Stimulated activated CD4-positive, alpha-beta T cell treated with anti-CD3 and anti-CD28 coated beads, Interleukin-1b, Interleukin-23, amount 100 ng/mL, for 4 hours (primary cell): Measurements from ENCODE around the gene MT1A.
"Not testable (repeated sequence)": the region's sequence is repeated elsewhere in the genome, so short reads cannot be mapped to it uniquely, and the experiment has no call there.

Source experiments
- DNase-seq, 2 donors: peaks; one replicate each; pipeline ENCODE4 v3.0.0-alpha.2; 2020; ENCODE audit warnings: low read depth in 2 of 2

Gene MT1A

DNA sequence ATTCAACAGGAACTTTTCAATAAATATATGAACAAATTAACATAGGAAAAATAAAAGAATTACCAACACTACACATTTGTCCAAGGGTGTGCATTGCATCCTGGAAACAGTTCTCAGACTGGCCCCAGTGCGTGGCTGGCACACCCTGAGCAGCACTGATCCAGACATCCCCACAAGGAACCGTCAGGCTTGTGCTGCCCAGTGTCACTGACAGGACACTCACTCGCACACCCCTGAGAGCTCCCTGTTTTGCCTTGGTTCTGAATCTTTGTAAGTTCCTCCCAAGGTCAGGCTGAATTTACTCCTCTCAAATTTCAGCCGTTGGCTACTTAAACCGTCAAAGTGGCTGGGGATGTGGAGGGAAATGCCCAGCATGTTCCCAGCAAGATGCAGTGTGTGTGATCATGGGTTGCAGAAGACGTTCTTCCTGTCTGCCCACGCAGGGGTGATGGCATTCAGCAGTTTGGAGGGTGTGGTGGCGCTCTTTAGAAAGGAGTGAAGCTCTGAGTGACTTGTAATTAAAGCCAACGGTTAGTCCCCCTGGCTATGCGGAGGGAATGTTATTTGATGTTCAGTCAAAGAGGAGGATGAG, 28.4 kb upstream of the MT1A start:
- DNase-seq: peak; percentile 60 to 66

DNA sequence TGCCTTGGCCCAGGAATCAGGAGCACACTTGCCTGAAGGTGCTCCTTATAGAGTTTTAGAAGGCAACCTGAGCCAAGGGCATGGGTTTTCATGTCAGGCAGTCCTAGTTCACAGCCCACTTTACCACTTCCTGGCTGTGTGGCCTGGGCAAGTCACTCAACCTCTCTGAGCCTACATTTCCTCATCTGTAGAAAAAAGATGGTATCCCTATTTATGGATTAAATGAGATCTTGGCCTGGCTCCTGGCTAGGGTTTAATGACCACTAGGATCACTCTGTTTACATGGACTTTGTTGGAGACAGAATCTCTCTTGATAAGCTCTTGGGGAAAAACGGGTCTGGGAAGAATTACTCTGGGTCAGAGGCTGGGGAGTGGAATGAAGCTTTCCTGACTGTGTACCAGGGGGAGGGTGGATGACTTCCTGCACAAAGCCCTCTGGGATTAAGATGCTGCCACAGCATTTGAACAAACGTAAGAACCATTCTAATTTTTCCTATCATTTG, 27.8 kb upstream of the MT1A start:
- no peak for DNase-seq

DNA sequence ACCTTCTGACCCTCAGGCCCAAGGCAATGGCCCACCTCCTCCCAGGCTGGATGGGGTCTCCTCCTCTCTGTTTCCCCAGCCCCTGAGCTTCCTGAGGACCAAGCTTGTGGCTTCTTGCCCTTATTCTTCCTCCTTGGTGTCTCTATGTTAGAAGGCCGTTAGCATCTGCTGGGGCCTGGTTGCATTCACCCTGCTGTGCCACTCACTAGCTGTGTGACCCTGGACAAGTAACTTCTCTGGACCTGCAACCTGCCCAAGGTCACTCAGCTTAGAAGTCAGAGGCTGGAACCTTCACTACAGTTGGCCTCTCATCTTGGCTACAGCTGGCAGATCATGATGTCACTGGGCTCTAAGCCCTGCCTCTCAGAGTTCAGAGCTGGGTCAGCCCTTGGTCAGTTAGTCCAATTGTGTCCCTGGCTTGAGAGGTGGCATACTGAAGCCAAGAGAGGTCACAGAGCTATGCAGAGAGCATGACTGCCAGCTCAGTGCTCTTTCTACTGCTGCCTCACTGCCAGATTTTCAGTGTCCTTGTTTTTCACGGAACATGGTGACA, 27.1 kb upstream of the MT1A start:
- DNase-seq: no peak

DNA sequence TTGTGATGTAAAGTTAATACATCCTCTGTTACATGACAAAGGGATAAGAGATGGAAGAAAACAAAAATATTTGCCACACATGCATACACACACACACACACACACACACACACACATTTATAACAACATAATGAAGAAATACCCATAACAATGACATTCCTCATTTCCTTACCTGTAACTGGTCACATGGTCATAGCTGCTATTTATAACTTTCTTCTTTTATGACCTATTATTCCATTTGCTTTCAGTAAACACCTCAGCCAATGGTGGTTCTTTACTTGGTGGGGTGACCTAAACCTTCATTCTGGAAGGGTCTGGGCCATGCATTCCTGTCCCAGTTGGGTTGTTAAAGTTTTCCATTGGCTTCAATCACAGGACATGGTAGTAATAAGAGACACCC, 24.8 kb upstream of the MT1A start:
- no peak for DNase-seq

DNA sequence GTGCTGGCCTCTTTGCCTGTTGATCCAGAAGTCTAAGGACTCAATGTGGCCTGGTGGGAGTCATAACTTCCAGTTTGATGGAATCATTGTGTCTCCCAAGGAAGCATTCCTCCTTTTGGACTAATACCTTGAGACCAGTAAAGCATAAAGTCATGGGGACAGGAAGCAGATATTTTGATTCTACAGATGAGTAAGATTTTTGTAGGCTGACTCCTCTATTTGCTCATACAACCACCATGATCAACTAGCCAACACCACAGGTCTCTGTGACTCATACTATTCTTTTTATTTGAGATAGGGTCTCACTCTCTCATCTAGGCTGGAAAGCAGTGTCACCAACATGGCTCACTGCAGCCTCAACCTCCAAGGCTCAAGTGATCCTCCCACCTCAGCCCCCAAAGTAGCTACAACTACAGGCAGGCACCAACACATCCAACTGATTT, 23.9 kb upstream of the MT1A start:
- DNase-seq: no peak

DNA sequence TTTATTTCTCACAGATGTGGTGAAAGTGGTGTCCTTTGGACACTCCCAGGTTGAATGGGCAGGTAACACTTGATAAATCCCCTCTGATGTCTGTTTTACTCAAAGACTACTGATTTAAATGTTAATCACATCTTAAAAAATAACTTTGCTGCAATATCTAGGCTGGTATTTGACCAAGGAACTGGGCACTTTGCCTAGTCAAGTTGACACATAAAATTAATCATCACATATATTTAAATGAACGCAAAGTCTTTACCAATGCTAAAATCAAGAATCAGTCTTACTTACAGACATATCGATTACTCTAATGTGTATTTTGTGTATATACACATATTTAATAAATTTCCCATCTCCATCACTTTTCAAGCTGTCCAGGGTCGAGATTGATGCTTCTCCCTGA, 23.1 kb upstream of the MT1A start:
- DNase-seq: no peak

DNA sequence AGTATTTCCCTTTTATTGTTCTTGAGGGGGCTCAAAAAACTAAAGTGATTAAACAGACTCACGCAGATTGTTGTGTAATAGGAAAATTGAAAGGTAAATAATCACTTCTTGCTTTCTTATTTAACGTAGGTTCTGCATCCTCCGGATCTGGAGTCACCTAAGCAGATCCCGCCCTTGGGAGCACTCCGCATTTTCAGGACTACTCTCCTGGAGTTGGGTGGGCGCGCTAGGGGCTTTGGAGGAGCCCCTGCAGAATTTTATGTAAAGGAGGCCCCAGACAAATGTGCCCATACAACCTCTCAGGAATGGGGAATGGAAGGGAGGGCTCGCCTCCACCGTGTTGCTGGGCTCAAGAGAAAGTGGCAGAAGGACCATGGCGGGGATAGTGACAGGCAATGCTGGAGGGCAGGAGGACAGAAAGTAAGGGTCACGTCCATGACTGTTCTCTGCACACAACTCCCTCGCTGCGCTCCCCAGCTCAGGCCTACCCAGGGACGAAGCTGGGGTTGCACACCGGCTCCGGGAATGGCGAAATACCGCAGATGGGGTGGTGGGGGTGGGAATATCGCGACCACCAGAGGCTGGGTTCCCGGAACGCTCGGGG, 21.8 kb upstream of the MT1A start:
- no peak for DNase-seq

DNA sequence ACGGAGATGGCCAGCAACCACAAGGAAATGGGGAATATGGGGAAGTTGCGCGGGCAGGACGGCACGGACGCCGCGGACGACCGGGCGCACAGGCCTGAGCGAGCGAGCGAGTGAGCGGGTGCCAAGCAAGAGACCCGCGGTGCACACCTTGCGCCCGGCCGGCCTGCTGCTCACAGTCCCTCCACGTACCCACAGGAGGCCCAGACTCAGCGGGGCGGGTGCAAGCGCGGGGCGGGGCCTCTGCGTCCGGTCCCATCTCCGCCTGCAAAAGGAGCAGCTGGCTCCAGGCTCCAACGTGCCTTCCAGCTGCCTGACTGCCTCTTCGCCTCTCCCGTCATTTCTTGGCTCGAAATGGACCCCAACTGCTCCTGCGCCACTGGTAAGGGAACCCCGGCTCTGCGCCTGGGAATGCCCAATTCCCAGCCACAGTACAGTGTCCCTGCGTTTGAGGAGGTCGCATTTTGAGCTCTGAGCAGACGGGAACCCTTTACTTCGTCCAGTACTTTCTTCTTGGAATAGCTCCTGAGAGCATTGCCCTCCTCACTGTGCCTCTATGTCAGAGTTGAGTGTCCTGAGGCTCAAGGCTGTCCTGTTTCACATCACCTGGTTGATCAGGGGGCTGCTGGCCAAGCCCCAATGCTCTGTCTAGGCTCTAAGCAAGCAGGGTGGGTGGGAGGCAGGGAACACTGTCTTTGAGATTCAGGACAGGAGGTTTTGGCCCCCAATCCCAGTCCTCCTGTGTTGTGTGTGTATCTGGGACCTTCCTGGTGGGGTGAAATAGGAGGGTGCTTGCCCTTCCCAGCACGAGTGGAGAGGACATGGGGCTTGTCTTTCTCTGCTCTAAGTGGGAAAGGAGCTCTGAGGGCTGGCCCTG, 21.0 kb upstream of the MT1A start:
- DNase-seq: peak in 1 of 2 donors; percentile 56

DNA sequence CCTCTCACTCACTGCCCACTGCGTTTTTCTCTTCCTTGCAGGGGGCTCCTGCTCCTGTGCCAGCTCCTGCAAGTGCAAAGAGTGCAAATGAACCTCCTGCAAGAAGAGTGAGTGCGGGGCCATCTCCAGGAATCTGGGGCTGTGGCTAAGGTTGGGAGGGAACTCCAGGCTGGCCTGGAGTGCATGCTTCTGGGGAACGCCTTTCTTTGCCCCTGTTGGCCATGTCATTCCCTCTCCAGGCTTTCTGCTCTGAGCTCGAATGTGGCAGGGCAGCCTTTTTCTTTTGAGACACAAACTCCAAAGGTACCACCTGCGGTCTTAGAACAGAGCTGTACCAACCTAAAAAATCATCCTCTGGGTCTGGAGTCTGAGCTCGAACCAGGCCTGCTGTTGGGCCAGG, 20.3 kb upstream of the MT1A start:
- DNase-seq: no peak

DNA sequence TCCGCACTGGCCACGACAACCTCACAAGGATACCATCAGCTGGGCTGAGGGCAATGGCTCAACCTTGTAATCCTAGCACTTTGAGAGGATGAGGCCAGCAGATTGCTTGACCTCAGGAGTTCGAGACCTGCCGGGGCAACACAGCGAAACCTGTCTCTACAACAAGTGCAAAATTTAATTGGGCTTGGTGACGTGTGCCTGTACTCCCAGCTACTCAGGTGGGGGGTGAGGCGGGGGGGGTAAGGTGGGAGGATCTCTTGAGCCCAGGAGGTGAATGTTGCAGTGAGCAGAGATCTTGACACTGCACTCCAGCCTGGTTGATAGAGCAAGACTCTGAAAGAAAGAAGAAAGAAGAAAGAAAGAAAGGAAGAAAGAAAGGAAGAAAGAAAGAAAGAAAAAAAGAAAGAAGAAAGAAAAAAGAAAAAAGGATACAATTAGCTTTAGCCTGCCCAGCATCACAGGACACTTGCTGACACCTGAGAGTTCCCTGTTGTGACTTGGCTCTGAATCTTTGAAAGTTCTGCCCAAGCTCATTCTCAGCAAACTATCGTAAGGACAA, 18.0 kb upstream of the MT1A start:
- no peak for DNase-seq

DNA sequence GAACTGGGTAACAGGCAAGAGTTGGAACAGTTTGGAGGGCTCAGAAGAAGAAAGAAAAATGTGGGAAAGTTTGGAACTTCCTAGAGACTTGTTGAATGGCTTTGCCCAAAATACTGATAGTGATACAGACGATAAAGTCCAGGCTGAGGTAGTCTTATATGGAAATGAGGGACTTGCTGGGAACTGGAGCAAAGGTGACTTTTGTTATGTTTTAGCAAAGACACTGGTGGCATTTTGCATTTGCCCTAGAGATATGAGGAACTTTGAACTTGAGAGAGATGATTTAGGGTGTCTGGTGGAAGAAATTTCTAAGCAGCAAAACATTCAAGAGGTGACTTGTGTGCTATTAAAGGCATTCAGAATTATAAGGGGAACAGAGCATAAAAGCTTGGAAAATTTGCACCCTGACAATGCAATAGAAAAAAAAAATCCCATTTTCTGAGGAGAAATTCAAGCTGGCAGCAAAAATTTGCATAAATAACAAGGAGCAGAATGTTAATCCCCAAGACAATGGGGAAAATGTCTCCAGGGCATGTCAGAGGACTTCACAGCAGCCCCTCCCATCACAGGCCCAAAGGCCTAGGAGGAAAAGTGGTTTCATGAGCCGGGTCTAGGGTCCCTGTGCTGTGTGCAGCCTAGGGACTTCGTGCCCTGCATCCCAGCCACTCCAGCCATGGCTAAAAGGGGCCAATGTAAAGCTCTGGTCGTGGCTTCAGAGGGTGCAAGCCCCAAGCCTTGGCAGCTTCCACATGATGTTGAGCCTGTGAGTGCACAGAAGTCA, 16.6 kb upstream of the MT1A start:
- not testable (repeated sequence) for DNase-seq

DNA sequence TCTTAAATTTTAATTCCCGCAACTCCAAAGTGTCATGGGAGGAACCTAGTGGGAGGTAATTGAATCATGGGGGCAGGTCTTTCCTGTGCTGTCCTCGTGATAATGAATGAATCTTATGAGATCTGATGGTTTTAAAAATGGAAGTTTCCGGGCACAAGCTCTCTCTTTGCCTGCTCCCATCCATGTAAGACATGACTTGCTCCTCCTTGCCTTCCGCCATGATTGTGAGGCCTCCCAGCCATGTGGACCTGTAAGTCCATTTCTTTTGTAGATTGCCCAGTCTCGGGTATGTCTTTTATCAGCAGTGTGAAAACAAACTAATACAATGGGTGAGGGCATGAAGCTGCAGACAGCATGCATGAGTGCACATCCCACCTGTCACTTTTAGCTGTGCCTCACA, 15.3 kb upstream of the MT1A start:
- not testable (repeated sequence) for DNase-seq

DNA sequence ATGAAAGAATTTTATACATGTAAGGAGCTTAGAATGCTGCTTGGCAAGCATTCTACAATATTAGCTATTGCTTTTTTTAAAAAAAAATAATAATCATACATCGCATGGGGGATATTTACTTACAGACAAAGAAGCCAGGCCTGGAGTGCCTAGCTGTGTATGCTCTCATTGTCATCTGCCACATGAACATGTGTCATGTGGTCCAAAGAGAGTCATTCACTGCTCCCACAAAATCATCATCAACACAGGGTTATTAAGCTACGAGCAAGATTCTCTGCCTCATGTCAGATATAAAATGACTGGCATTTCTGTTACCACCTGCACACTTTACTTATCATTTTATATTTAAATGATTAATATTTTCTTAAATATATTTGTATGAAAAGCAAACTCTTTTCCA, 14.8 kb upstream of the MT1A start:
- DNase-seq: no peak

DNA sequence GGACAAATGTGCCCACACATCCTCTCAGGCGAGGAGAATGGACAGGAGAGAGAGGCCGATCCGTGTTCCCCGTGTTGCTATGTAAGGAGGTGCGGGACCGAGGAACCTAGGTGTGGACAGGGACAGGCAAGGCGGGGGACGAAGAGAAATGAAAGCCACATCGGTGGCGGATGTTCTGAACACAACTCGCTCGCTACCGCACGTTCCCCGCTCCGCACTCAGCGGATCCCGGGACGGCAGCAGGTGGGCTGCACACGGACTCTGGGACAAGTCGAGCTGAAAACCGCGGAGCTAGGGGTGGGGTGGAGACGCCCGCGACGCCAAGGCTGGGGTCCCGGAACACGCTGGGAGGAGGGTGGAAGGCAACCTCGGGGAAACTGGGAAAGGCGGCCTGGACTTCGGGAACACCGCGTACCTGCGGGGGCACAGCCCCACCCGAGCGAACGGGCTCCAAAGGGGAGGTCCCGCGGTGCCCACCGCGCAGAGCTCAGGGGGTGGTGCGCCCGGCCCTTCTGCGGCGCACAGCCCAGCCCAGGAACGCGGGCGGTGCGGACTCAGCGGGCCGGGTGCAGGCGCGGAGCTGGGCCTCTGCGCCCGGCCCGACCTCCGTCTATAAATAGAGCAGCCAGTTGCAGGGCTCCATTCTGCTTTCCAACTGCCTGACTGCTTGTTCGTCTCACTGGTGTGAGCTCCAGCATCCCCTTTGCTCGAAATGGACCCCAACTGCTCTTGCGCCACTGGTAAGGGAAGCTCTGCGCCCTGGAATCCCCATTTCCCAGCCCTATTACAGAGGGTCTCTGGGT, 13.1 kb upstream of the MT1A start, which contains the start of gene MT1E:
TSS of gene MT1E (plus strand) at position 642 of the 803 bp plus-strand sequence. CDS start at position 713, 71 bp downstream.
- DNase-seq: peak in 1 of 2 donors; percentile 58

DNA sequence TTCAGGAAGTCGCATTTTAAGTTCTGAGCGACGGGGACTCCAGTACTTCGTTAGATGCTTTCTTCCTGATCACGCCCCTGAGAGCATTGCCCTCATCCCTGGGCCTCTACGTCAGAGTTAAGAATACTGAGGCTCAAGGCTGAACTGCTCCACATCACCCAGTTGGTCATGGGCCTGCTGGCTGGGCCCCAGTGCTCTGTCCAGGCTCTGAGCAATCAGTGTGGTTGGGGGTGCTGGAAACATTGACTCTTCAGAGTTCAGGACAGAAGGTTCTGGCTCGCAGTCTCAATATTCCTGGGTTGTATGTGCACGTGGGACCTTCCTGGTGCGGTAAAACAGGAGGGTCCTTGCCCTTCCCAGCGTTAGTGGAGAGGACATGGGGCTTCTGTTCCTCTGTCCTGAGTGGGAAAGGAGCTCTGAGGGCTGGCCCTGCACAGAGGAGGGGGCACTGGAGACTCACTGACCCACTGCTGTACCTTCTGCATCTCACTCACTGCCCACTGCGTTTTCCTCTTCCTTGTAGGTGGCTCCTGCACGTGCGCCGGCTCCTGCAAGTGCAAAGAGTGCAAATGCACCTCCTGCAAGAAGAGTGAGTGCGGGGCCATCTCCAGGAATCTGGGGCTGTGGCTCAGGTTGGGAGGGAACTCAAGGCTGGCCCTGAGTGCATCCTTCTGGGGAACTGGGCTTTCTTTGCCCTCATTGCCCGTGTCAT, 12.4 kb upstream of the MT1A start:
- no peak for DNase-seq

DNA sequence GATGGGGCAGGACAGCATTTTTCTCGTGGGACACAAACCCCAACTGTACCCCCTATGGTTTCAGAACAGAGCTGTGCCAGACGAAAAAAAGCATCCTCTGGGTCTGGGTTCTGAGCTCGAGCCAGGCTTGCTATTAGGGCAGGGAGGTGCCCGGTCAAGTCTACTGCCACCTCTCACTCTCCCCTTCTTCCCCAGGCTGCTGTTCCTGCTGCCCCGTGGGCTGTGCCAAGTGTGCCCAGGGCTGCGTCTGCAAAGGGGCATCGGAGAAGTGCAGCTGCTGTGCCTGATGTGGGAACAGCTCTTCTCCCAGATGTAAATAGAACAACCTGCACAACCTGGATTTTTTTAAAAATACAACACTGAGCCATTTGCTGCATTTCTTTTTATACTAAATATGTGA, 11.8 kb upstream of the MT1A start:
- no peak for DNase-seq

DNA sequence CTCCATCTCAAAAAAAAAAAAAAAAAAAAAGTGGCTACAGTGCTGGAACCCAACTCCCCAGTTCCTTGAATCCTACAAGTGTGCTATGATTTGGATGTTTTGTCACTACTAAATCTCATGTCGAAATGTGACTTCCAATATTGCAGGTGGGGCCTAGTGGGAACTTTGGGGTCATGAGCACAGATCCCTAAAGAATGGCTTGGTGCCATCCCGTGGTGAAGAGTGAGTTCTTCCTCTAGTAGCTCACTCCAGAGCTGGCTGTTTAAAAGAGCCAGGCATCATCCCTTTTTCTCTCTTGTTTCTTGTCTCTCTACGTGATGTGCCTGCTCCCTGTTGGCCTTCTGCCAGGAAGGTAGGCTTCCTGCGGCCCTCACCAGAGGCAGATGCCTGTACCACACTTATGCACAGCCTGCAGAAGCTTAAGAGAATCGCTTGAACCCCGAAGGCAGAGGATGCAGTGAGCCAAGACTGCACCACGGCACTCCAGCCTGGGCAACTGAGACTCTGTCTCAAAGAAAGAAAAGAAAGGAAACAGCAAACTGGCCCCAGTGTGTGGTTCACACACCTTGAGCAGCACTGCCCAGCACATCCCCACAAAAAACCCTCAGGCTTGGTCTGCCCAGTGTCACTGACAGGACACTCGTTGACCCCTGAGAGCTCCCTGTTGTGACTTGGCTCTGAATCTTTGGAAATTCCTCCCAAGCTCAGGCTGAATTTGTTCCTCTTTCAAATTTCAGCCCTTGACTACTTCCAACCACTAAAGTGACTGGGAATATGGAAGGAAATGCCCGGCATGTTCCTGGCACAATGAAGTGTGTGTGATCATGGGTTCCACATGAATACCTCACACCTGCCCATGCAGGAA, 9.7 kb upstream of the MT1A start:
- DNase-seq: no peak

DNA sequence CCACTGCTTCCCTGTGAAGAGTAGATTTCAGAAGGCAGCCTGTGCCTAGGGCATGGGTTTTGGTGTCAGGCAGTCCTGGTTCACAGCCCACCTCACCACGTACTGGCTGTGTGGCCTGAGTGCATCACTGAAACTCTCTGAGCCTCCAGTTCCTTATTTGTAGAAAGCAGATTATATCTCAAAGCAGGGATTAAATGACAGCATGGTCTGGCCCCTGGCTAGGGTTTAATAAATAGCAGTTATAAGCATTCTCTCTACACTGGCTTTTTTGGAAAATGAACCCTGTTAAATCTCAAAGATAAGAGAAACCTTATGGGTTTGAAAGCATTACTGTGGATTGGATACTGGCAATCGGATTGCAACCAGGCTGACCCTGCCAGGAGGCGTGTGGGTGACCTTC, 8.9 kb upstream of the MT1A start:
- no peak for DNase-seq

DNA sequence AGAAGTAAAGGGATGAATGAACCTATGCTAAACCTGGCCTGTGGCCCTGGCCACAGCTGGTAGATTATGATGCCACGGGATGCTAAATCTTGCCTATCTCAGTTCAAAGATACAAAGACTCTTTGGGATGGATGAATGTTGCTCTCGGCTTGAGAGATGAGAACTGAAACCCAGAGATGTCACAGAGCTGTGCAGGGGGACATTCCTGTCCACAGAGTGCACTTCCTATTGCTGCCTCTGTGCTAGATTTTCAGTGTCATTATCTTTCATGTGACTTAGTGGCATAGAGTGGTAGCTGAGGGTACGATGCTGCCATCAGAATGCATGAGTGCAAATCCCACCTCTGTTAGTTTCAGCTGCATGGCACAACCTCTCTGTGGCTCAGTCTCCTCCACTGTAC, 8.3 kb upstream of the MT1A start:
- no peak for DNase-seq
